RWPE1 (cell line): Measurements from ENCODE around the gene SEMA3A.
"Not testable (repeated sequence)": the region's sequence is repeated elsewhere in the genome, so short reads cannot be mapped to it uniquely, and the experiment has no call there.

ENCODE experiments used
- CTCF ChIA-PET: fragments of 350-600 bp; sonication (Branson Sonifier 250); formaldehyde crosslinking; extraction: SDS; loops from one replicate; lab custom pipeline; 2021; lab: Yijun Ruan, JAX
- POLR2A ChIA-PET: fragments of 400-600 bp; formaldehyde crosslinking; extraction: SDS; loops from one replicate; lab custom pipeline; 2020; ENCODE audit warnings: antibody characterized with exemption; ENCODE audit not compliant: low non-redundant PET; lab: Yijun Ruan, JAX
- DNase-seq: peaks from one replicate; pipeline ENCODE4 v3.0.0; 2012; ENCODE audit warnings: low spot score
- H3K27ac ChIP-seq: fragments of 450-650 bp; 2 replicates; pipeline ENCODE4 v1.5.1; 2017
- TF ChIP-seq, protein P1 (sequence below): fragments of 450-650 bp; conservative IDR thresholded peaks from 2 replicates; pipeline ENCODE4 v1.5.1; 2017; ENCODE audit warnings: low read depth, mild to moderate bottlenecking

The SEMA3A gene

DNA sequence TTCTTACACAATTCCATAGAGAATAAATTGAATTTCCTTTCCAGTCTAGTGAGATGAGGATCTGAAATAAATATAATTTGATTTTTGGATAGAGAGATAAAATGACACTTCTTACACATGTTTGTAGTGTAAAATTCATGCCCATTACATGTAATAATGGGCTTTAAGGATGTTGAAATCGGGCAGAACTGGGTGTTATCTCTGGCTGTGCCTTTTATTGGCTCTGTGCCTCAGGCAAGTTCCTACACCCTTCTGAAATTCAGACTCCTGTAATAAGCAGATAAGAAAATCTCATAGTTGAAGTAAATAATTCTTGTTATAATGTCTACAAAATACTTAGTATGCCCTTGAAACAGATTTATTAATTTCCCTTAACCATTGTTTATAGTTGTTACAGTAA is 125.6 kb downstream of the SEMA3A start:
- DNase-seq = no peak
- ChIA-PET CTCF (no interaction called here), POLR2A (no interaction called here)
- no peak overlapping the region for H3K27ac ChIP-seq
- TF ChIP-seq, protein P1, sequence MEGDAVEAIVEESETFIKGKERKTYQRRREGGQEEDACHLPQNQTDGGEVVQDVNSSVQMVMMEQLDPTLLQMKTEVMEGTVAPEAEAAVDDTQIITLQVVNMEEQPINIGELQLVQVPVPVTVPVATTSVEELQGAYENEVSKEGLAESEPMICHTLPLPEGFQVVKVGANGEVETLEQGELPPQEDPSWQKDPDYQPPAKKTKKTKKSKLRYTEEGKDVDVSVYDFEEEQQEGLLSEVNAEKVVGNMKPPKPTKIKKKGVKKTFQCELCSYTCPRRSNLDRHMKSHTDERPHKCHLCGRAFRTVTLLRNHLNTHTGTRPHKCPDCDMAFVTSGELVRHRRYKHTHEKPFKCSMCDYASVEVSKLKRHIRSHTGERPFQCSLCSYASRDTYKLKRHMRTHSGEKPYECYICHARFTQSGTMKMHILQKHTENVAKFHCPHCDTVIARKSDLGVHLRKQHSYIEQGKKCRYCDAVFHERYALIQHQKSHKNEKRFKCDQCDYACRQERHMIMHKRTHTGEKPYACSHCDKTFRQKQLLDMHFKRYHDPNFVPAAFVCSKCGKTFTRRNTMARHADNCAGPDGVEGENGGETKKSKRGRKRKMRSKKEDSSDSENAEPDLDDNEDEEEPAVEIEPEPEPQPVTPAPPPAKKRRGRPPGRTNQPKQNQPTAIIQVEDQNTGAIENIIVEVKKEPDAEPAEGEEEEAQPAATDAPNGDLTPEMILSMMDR = no peak

- POLR2A ChIA-PET, H3K27ac ChIP-seq, CTCF ChIA-PET, DNase-seq: not testable (repeated sequence)
Measured at GRCh38 chr7:84062489-84062901, 132.1 kb downstream of the SEMA3A start.

DNA sequence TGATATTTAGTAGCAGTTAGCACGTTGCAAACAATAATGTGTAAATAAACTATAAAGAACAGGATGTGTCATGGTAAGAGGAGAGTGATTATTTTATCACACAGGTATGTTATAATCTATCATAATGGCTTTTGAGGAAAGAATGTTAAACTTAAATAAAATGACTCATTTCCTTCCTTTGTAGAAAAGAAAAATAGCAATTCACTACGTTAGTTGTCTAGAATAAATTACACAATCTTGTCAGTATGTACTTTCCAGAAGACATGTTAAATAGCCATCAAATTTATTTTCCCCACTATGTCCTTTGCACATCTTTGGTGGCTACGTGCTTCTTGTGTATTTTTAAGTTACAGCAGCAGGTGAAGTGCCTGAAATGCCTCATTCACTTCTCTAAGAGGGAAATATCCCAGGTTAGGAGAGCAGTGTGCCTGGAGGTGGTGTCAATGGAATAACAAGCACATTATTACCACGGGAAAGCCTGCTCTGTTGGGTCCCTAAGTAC is 133.8 kb downstream of the SEMA3A start:
- ChIA-PET POLR2A (no interaction called here), CTCF (interaction anchor here (0.6 kb wide), 1 partner anchor 196 kb away, joined by 6 read pairs; no protein-coding TSS in a partner anchor)
- DNase-seq = peak; percentile 59
- TF ChIP-seq, protein P1 = no peak
- H3K27ac ChIP-seq = no peak overlapping the region

DNA sequence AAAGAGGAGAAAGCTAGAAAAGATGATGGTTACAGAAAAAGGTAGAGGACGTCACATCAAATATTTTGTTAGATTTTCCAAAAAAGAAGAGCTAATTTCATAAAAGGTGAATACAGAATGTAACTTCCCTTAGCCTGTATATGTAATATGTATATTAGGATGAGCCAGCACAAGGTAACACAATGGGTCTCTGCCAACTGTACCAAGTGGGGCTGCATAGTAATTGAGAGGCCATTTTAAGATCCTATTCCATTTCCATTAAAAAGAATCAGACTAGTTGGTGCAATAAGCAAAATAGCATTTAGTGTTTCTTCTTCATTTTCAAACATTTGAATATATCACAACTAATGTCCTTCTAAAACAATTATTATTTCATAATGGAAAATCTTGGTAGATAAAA is 134.6 kb downstream of the SEMA3A start:
- H3K27ac ChIP-seq = no peak overlapping the region

GRCh38 chr7:84058311-84059076 is 136.1 kb downstream of the SEMA3A start:
- peak; percentile 34 for DNase-seq
- TF ChIP-seq, protein P1 = no peak
- POLR2A ChIA-PET = no interaction called here
- CTCF ChIA-PET = interaction anchor here (0.6 kb wide), 1 partner anchor 187 kb away, joined by 3 read pairs; no protein-coding TSS in a partner anchor
- no peak overlapping the region for H3K27ac ChIP-seq

More for the DNA sequence above, 134.6 kb downstream of the SEMA3A start:
- TF ChIP-seq, protein P1 = no peak
- ChIA-PET CTCF (interaction anchor here (0.6 kb wide), 1 partner anchor 197 kb away, joined by 6 read pairs; no protein-coding TSS in a partner anchor), POLR2A (no interaction called here)
- DNase-seq = no peak

DNA sequence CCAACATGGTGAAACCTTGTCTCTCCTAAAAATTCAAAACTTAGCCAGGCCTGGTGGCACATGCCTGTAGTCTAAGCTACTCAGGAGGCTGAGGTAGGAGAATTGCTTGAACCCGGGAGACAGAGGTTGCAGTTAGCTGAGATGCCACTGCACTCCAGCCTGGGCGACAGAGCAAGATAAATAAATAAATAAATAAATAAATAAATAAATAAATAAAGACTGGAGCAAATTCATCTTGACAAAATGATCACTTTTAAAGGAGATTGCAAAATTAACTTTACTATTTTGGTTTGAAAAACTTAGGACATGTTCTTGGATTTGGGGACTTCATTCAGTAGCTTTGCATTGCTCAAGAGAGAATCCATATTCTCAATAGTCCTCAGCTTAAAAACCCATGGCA is 137.0 kb downstream of the SEMA3A start:
- peak overlapping the region; percentile 35; the same call in 1 of the 2 replicates for H3K27ac ChIP-seq
- no peak for DNase-seq
- ChIA-PET CTCF (interaction anchor here (0.6 kb wide), 1 partner anchor 188 kb away, joined by 3 read pairs; no protein-coding TSS in a partner anchor), POLR2A (no interaction called here)
- TF ChIP-seq, protein P1 = no peak
